ENCODE results near the gene SORCS2.
"Not testable (repeated sequence)": the region's sequence is repeated elsewhere in the genome, so short reads cannot be mapped to it uniquely, and the experiment has no call there.

SORCS2 gene

DNA sequence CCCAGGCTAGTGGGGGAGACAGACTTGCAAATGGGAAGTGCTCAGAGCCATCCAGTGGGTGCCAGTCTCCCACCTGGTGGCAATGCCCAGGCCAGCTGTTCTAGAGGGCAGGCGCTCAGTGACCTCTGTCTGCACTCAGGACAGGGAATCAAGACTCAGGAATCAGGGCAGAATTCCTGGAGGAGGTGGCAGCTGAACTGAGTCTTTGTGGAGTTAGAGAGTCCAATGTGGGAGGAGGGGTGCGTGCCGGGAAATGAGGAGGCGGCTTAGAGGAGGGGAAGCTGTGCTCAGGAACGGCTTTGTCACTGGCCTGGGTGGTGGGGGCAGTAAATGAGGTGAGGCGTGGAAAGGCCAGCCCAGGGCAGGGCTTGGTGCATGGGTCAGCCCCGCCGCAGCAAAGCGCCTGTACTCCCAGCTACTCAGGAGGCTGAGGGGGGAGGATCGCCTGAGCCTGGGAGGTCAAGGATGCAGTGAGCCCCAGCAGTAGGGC, 31.3 kb upstream of the SORCS2 start:
- DNase-seq: no peak

DNA sequence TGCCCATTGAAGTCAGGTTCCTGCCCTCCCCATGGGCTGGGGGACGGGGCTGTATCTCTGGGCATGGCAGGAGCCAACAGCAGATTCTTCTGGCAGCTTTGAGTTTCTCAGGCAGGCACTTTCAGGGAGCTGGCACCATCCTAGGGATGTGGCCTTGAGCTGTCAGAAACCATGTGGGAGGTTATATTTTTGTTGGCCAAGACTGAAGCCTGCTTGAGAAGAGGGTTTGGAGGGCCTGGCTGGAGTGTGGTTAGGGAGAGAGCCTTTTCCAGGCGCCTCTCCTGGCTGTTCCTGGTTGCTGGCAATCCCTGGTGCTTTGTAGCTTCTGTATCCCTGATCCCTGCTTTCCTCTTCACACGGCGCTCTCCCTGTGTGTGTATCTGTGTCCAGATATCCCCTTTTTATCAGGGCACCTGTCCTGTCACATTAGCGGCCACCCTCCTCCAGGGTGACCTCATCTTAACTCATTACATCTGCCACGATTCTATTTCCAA, 30.6 kb upstream of the SORCS2 start:
- no peak for DNase-seq

DNA sequence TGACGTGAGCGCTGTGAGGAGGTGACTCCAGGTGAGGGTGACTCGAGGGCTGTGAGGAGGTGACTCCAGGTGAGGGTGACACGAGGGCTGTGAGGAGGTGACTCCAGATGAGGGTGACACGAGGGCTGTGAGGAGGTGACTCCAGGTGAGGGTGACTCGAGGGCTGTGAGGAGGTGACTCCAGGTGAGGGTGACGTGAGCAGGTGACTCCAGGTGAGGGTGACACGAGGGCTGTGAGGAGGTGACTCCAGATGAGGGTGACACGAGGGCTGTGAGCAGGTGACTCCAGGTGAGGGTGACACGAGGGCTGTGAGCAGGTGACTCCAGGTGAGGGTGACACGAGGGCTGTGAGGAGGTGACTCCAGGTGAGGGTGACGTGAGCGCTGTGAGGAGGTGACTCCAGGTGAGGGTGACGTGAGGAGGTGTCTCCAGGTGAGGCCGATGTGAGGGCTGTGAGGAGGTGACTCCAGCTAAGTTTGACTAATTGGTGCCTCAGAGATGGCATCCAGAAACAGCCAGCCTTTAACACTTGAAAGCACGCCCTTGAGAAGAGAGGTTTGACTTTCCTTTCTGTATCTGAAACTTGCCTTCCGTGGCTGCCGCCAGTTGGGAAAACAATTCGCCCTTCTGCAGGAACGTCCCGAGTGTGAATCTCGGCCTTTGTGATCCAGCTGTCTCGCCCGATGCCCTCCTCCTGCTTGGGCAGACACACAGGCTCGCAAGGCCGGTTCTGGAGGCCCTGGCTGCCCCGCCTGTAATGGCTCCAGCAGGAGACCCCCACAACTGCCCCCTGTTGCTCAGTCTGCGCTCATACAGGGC, 27.1 kb upstream of the SORCS2 start:
- DNase-seq: not testable (repeated sequence)

DNA sequence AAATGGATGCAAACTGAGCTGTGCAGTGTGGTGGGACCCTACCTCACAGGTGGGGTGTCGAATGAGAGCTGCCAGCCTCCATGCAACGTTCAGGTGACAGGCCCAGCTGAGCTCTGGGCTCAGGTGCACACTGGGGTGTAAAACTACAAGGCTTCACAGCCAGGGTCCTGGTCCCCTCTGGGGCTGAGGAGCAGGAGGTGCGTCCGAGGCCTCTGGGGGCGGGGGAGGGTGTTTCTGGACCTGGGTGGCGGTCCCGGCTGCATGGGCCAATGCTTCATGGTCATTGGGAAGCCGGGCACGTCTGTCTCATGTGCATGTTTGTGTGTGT, 26.5 kb upstream of the SORCS2 start:
- no peak for DNase-seq

DNA sequence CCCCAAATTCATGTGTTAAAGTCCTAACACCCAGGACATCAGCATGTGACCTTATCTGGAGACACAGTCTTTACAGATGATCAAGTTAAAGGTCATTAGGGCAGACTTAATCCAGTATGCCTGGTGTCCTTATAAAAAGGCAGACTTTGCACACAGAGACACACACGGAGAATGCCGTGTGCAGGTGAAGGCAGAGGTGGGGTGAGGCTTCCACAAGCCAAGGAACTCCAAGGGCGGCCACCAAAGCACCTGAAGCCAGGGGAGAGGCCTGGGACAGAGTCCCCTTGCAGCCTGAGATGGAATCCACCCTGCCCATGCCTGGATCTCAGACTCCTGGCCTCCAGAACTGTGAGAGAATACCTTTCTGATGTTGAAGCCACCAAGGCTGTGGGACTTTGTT, 26.1 kb upstream of the SORCS2 start:
- DNase-seq: no peak

DNA sequence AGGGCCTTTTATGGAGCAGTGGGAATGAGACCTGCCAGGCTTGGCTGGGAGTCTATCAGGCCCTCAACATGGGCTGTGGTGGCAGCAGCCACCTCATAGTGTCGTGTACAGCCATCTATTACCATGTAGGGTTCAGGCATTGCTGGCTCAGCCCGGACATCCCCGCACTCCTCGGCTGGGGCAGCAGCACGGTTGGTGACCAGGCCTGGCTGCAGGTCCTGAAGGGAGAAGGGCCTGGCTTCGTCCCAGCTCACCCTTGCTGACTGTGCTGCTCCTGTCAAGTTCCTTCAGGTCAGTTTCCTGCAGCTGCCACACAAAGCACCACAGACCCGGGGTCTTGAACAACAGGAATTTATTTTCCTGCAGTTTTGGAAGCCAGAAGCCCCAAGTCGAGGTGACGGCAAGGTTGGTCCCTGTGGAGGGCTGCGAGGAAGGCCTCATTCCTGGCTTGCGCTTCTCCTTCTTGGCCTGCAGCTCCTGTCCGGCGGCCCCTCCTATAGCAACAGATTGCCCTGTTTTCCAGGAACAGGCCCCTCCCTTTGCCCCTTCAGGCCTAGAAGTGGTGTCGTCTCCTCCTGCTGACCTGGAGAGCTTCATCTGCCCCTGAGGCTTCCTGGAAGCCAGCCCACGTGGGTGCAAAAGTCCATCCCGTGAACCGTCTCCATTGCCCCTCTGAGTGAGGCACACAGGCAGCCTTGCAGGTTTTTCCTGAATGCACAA, 25.2 kb upstream of the SORCS2 start:
- no peak for DNase-seq

DNA sequence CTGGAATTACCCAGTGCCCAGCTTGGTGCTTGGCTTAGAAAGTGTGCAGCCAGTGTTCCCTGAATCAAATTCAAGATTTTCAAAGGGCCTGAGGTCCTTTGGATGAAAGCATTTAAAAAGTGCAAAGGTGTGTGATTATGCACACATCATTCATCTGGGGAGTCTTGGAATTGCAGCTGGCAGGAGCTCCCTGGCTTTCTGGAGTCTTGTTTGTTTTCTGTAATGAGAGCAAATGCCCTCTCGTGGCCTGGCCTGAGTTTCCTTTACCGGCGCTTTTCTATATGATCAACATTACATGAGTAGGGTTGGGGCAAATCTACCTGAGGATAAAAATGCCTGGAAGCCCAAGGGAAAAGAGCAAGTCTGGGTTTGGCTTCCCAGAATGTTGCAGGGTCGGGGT, 24.6 kb upstream of the SORCS2 start:
- no peak for DNase-seq

DNA sequence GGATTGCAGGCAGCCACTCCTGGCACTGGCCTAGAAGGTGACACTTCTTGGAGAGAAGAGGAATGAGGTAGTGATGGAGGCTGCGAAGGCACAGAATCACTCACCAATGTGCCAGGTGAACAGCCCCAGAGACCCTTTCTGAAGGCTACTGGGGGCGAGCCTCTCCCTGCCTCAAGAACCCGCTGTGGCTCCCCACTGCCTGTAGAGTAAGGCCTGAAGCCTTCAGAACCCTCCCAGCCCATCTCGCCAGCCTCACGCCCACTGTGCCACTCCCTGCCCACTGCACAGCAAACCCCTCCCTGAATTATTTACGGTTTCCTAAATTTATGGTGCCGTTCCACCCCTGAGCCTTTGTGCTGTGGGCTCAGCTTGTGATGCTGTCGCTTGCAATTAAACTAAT, 24.2 kb upstream of the SORCS2 start:
- no peak for DNase-seq

DNA sequence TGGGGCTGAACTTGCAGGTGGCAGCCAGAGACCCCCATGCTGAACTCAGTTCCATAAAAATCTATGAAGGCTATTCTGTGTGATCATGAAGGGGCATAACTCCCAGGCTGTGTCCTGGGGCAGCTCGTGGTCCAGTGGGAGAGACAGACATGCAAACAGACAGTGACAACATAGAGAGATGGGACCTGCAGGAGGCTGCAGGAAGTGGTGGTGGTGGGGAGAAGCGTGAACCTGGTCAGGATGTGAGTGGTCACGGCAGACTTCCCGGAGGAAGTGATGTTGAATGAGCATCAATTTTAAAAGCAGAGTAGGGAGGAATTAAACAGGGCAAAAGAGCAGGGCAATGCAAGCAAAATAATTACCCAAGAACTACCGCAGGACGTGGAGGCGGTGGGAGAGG, 23.2 kb upstream of the SORCS2 start:
- no peak for DNase-seq

DNA sequence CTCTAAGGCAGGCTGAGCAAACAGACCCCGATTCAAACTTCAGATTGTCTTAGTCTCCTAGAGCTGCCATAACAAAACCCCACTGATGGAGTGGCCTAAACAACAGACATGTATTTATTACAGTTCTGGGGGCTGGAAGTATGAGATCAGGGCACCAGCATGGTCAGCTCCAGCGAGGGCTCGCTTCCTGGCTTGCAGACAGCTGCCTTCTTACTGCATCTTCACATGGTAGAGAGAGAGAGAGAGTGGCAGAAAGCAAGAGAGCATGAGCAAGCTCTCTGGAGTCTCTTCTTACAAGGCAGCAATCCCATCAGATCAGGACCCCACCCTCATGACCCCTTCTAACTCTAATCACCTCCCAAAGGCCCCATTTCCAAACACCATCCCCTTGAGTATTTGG, 22.3 kb upstream of the SORCS2 start:
- DNase-seq: no peak

DNA sequence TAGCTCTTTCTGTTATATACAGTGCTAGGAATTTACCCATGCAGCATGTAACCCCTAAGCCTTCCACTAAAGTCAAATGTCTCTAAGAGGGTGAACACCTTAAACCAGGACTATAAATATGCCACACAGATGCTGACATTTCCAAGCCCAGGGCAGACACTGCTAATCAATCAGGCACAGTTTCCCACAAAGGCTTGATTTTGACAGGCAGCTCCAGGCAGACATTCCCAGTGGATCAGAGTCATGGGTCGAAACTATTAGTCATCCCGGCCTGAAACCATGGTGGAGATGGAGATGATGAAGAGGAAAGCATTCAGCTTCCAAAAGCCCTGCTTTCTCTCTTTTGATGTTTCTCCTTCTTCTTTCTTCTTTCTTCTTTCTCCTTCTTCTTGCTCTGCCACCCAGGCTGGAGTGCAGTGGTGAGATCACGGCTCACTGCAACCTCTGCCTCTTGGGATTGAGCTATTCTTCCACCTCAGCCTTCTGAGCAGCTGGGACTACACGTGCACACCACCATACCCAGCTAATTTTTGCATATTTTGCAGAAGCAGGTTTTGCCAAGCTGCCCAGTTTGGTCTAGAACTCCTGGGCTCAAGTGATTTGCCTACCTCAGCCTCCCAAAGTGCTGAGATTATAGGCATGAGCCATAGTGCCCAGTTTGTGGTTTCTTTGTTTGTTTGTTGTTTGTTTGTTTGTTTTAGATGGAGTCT, 21.0 kb upstream of the SORCS2 start:
- DNase-seq: no peak

DNA sequence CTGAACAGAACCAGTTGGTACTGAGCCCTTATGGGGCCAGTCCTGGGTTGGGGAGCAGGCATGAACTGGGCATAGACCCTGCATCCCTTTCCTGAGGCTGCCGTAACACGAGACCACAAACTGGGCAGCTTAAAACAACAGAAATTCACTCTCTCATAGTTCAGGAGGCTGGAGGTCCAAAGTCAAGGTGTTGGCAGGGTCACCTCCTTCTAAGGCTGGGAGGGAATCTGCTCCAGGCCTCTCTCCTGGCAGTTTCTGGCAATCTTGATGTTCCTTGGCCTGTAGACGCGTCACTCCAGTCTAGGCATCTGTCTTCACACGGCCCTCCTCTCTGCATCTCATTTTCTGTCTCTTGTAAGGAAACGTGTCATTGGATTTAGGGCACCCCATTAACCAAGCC, 19.8 kb upstream of the SORCS2 start:
- no peak for DNase-seq

DNA sequence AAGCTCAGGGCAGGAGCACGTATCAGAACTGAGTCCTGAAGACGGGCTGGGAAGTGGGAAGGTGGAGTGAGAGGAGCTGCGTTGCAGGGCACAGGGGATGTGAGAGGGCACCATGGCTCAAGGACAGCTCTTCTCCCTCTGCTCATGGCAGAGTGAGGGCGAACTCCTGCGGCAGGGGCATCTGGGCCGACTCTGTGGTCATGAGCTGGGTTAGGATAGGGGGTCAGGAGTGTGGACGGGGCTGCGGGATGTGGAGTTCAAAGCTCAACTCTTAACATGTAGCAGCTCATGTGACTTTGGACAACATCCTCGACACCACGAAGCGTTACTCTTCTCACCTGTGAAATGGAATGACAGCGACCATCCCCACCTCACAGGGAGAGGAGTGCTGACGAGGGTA, 19.4 kb upstream of the SORCS2 start:
- DNase-seq: no peak

DNA sequence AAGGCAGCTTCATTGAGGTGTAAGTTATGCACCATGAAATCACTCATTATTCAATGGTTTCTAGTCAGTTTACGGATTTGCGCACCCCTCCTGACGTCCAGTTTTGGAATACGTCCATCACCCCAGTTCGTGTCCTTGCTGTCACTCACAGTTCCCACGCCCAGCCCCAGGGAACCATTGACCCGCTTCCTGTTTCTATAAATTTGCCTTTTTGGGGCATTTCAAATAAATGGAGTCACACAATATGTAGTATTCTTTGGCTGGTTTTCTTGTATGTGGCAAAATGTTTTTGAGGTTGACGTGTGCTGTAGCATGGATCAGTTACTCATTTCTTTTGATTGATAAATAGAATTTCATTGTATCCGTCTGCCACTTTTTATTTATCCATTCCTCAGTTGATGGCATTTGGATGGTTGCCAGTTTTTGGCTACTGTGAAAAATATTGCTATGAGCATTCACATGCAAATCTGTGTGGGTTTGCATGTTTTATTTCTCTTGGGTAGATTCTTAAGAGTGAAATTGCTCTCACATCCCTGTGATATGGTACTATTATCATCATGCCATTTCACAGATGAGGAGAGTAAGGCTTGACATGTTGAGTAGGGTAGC, 18.4 kb upstream of the SORCS2 start:
- DNase-seq: no peak

DNA sequence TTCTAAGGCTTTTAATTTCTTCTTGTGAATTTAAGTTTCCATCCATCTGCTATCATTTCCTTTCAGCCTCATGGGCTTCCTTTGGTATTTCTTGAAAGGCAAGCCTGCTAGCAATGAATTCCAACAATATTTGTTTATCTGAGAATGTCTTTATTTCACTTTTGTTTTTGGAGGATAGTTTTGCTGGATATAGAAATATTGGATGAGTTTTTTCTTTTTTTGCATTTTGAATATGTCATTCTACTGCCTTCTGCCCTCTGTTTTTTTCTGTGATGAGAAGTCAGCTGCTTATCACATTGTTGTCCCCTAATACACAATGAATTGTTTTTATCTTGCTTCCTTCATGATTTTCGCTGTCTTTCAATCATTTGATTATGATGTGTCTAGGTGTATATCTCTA, 13.2 kb upstream of the SORCS2 start:
- DNase-seq: no peak

DNA sequence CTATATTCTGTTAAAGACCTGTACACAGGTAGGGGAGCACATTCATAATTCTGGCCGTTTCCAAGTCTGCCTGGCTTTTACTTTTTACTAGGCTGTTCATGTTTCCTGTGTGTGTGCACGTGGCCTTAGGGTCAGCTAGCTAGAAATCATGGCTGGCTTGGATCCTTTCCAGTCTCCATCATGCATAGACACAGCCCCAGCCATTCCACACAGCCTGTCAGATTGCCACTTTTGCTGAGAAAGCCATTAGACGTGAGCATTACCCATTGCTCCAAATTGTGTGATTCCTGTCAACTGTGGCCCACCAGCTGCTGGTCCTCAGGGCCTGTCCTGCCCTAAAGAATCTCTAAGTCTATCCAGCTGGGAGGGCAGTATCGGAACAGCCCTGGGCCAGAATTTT, 11.4 kb upstream of the SORCS2 start:
- DNase-seq: no peak

DNA sequence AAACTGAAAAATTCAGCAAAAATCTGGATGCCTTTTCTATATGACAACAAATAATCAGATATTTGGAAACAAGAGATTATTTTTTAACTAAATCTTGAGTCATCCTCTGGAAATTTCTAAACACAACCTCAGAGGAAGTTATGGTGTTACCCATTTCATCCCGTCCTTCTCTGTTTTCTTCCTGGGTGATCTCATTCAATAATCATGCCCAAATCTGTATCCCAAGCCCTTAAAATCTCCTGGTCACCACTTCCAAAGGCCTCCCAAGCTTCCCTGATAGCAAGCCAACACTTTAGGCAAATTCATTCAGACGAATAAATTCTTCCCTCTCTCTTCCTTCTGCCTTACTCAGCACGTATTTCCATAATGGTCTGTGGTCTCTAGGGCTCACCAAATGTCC, 9.7 kb upstream of the SORCS2 start:
- DNase-seq: no peak

DNA sequence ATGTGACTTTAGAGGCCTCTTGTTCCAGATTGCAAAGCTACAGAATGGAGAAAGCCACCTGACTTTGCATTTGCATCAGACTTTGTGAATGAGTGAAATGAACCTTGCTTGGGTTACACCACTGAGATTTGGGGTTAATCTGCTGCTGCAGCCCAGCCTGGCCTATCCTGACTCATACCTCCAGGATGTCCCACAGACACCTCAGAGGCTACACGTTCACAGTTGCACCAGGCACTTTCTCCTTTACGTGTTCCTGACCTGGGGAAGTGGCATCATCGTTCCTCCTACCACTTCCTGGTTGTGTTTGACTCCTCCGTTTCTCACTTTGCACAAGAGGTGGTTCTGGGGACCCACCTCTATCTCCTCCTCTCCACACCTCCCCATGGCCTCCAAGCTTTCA, 9.2 kb upstream of the SORCS2 start:
- DNase-seq: no peak

DNA sequence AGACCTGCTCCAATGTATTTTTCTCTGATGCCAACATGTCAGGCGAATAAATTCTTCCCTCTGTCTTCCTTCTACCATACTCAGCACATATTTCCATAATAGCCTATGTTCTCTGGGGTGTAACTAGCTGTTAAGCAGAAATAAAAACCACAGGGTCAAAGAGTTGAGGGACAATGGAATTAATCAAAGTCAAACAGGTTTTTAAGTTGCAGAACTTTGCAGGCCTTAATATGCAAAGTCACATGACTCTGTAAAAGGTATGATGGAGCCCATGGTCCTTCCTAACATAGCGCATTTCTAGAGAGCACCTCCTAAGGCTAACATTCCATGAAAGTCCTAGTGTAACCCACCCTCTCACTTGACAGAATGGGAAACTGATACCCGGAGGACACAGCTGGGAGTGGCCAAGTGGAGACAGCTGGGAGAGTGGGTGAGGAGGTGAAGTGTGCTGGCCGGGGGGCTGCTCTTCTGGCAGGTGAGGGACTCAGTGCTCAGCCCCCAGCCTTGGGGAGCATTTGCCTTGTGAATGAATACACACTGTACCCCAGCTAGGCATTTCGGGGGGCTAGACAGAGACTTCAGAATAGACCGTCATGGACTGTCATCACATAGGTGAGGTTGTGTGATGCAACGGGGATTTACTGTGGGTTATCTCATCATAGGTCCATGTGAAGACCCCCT, 8.4 kb upstream of the SORCS2 start:
- DNase-seq: no peak

DNA sequence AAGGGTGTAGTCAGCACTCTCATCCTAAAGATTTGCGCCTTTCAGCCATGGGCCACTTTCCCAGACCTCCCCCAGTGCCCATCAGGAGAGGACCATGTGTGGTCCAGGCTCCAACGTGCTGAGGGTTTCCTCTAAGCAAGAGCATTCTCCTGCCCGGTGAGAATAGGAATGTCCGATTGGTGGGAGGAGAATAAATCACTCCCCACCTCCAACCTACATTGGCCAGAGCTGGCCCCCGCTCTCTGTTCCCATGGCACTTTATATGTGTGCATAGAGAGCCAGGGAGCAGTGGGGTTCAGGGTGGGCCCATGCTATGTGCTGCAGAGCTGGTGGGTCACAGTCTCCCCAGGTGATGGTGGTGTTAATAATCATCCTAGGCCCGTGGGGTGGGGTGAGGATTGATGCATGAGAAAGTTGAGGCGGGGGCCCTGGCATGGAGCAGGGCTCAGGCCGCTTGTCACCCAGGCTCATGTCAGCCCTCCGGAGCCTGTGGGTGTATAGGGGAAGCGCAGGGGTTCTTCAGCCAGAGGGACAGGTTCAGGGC, 6.8 kb upstream of the SORCS2 start:
- DNase-seq: no peak

DNA sequence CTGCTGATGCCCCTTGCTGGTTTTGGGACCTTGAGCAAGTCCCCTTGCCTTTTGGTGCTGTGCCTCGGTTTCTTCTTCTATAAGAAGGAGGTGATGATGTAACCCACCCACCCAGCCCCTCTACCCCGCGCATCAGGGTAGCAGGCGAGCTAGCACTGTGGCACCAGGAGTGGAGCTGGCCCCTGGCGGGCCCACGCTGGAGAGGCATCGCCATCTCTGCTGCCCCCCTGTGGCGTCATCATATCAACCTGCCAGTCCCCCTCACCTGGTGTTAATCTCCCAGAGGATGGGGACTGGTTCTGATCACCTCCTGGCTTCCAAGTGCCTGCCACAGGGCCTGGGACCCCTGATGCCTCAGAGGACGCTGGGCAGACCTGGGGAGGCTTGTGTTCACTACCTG, 6.3 kb upstream of the SORCS2 start:
- DNase-seq: no peak

DNA sequence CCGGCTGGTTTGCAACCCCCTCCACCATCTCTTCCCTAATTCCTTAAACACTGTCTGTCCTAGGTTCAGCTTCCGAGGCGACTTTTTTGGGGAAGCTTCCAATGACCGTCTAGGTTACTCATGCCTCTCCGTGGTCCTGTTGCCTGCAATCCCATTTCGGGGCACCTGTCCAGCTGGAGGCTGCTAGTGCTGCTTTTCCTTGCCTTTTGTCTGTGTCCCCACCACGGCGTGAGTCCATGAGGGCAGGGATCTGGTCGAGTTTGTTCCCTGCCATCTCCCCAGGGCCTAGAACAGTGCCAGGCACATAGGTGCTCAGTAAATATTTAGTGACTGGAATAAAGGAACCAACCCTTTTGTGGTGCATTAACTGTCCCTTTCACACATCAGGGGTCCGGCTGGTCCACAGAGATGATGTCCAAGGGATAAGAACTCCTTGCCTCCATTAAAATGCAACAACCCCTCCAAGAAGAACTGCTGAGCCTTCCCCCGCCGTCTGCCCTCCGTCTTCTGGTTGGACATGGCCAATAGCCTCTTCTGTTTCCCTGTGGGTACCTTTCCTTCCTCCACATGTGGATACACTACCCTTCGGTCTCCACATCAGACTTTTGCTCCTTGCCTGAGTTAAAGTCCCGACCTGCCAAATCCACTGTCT, 5.7 kb upstream of the SORCS2 start:
- DNase-seq: no peak
